ENCODE measurements around the gene SPTLC1.

DNA sequence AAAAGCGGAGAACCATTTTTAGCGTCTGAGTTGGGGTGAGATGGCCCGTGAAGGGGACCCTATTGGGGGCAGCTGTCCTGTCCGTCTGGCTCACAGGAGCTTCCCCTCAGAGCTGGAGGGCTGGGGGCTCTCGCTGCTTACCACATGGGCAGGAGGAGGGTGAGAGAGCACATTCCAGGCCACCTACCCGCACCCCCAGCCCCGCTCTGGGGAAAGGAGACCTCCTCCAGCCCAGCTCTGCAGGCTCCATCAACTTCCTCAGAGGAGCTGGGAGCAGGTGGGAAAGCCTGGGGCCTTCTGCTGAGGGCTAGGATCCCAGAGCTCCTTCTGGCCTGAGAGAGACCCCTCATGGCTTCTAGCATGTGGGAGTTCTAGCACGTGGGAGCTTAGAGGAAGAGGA lies 27.1 kb upstream of the SPTLC1 start:
- TF ChIP-seq POLR2A (IDR thresholded peaks at IDR 0.05; ENCODE audit: extremely low read depth, insufficient read length) (no peak), MYC (IDR thresholded peaks at IDR 0.05; ENCODE audit: low read depth, low read length) (no peak)
- TF ChIP-seq, protein P1, sequence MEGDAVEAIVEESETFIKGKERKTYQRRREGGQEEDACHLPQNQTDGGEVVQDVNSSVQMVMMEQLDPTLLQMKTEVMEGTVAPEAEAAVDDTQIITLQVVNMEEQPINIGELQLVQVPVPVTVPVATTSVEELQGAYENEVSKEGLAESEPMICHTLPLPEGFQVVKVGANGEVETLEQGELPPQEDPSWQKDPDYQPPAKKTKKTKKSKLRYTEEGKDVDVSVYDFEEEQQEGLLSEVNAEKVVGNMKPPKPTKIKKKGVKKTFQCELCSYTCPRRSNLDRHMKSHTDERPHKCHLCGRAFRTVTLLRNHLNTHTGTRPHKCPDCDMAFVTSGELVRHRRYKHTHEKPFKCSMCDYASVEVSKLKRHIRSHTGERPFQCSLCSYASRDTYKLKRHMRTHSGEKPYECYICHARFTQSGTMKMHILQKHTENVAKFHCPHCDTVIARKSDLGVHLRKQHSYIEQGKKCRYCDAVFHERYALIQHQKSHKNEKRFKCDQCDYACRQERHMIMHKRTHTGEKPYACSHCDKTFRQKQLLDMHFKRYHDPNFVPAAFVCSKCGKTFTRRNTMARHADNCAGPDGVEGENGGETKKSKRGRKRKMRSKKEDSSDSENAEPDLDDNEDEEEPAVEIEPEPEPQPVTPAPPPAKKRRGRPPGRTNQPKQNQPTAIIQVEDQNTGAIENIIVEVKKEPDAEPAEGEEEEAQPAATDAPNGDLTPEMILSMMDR (IDR thresholded peaks at IDR 0.05; ENCODE audit: low read depth, low read length): no peak
- TF ChIP-seq, protein P2, sequence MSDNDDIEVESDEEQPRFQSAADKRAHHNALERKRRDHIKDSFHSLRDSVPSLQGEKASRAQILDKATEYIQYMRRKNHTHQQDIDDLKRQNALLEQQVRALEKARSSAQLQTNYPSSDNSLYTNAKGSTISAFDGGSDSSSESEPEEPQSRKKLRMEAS (IDR thresholded peaks at IDR 0.05; ENCODE audit: low read depth, low read length): no peak

All from NB4 (cell line).